GM21360 (cell line): Measurements from ENCODE around the gene CD2AP.
"Not testable (repeated sequence)": the region's sequence is repeated elsewhere in the genome, so short reads cannot be mapped to it uniquely, and the experiment has no call there.

Experiments
- ATAC-seq: cut with Tn5 transposase; IDR thresholded peaks from one replicate; pipeline ENCODE4 v1.9.1; 2021; ENCODE audit warnings: mild to moderate bottlenecking, moderate library complexity; ENCODE audit not compliant: unreplicated experiment

The CD2AP gene

GRCh38 chr6:47495954-47496545 lies 18.5 kb downstream of the CD2AP start:
- no peak for ATAC-seq

DNA sequence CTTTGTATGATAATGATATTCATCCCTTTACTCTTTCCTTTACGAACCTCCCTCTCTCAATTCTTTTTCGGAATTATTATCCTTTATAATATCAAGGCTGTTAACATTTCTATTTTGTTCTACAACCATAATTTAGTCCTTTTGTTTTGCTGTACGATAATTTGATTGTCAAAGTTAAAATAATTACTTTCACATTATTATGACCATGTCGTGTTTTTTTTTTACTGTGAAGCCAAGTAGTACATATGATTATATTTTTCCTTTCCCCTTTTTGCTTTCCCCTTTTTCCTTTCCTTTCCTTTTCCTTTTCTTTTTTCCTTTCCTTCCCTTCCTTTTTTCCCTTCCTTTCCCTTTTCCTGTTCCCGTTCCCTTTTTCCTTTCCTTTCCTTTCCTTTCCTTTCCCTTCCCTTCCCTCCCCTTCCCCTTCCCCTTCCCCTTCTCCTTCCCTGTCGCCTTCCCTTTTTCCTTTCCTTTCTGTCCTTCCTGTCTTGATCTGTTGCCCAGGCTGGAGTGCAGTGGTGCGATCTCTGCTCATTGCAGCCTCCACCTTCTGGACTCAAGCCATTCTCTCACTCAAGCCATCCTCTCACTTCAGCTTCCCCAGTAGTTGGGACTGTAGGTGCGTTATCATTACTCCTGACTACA lies 19.5 kb downstream of the CD2AP start:
- ATAC-seq, result no peak

- ATAC-seq, result no peak
These were observed 25.3 kb downstream of the CD2AP start for GRCh38 chr6:47502920-47503319.

DNA sequence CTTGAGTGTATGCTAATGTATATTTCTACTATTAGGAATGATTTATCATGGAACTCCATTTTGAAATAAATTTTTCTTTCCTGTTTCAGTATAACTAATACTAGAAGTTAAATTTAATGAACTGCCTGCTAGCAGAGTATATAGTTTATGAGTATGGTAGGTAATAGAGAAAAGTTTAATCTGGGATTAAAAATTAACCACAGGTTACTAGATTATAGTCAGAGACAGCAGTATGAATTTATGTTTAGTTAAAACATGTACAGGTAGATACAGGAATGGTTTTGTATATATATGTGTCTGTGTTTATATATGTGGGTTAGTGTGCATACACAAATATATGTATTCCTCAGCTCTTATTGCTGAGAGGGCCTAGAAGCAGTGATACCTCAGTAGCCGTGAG lies 32.3 kb downstream of the CD2AP start:
- ATAC-seq, result no peak

DNA sequence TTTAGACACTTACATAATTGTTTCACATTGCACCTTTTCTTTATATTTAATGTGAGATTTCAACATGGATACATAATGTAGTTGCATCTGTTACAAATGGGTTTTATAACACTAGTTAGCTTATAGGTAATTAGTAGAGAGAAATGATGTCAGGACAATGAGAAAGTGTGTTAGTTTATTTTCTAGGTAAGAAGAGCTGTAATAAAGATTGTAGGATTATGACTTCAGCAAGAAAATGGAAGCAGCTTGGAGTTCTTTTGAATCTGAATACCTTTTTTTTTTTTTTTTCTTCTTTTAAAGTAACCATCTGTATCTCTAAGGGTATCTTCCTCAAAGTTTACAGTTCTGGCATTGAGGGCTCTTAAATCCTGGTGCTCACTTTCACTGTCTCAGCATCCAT lies 35.3 kb downstream of the CD2AP start:
- ATAC-seq, result no peak

DNA sequence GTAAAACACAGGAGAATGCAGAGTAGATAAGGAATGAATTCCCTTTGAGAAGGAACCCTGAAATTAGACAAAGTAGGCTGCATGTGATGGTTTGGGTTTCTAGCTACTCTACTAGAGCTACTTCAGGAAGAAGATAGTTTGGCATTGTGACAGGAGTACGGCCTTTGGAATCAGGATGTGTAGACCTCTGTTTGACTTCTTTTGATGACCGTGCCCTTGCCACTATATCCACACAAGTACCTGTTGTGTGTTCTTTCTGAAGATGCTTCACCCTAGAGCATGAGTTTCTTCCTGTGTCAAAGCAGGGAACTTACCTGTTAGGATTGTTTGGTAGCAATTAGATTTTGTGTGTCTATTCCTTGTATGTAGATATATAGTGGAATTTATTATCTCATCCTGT lies 41.7 kb downstream of the CD2AP start:
- ATAC-seq, result no peak

DNA sequence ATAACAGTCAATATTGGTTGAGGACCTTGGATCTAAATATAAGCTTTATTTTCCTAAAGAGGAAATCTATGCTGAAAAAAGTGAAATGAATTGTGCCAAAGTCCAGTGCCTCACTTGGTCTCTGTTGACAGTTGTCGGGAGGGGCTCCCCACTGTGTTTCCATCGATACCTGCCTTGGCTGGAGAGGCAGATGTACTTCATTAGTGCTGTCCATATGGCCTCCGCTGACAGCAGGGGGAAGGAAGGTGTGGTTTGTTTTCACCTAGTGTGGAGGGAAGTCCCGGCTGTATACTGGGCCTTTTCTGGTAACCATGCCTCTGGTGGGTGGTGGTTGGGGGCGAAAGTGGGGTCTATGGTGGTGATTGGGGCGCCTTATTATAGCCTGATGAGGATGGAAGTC lies 42.7 kb downstream of the CD2AP start:
- ATAC-seq, result no peak

GRCh38 chr6:47521961-47522360 lies 44.4 kb downstream of the CD2AP start:
- ATAC-seq, result no peak

- no peak for ATAC-seq
These were observed 46.7 kb downstream of the CD2AP start for GRCh38 chr6:47524136-47524845.

GRCh38 chr6:47525330-47526057 lies 47.9 kb downstream of the CD2AP start:
- no peak for ATAC-seq

GRCh38 chr6:47527274-47527673 lies 49.7 kb downstream of the CD2AP start:
- ATAC-seq, result no peak

DNA sequence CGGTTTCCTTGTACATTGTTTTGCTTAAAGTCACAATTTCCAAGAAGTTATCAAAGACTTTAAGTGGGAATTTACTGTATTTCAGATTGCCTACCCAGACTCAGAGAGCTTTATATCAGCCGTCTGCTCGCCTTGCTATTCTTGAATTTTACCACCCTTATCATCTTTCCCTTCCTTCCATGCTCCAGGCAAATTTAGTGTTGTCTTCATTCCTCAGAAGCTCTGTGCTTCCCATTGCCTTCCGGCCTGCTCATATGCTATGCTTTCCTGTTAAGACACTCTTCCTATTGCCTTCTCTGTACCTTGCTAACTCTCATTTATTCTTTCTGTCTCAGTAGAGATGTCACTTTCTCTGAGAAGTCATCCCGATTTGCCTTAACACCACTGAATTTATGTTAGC lies 52.1 kb downstream of the CD2AP start:
- ATAC-seq, result no peak

DNA sequence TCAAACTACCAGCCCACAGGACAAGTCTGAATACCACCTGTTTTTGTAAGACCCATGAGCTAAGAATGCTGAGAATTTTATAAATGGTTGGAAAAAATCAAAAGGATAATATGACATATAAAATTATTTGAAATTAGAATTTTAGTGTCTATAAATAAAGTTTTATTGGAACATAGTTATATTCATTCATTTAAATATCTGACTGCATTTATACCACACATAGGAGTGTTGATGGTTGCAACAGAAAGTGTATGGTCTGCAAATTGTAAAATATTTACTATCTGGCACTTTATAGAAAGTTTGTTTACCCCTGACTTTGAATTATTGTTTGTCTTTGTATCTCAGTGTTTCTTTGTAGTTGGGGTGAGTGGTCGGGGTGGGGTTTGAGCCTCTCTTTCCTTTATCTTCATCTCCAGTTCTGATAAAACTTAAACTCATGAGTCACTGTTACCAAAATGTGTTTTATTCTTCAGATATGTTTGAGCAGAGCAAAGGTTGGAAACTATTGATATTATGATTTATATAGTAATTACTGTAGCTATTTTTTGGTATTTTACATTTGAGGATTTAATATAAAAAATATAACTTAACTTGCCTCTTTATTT lies 55.5 kb downstream of the CD2AP start:
- no peak for ATAC-seq

DNA sequence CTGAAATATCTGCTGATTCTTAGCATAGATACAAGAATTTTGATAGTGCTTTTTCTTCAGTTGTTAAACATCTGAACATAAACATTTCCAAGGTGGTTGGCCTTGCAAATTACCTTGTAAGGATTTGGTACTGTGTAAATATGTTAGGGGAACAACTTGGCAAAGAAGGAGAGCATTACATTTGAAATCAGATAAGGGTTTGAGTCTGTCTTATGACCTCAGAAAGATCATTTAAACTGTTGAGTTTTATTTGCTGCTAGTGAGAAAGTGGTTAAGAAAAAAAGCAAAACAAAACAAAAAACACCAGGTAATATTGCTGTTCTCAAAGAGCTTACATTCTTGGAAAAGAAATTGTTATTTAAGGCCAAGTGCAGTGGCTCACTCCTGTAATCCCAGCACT lies 56.5 kb downstream of the CD2AP start:
- no peak for ATAC-seq

GRCh38 chr6:47535316-47536225 lies 58.0 kb downstream of the CD2AP start:
- no peak for ATAC-seq

GRCh38 chr6:47536816-47537401 lies 59.3 kb downstream of the CD2AP start:
- no peak for ATAC-seq

GRCh38 chr6:47545223-47545622 lies 67.6 kb downstream of the CD2AP start:
- ATAC-seq, result no peak

GRCh38 chr6:47551670-47552069 lies 74.1 kb downstream of the CD2AP start:
- no peak for ATAC-seq

GRCh38 chr6:47552319-47552718 lies 74.7 kb downstream of the CD2AP start:
- no peak for ATAC-seq

DNA sequence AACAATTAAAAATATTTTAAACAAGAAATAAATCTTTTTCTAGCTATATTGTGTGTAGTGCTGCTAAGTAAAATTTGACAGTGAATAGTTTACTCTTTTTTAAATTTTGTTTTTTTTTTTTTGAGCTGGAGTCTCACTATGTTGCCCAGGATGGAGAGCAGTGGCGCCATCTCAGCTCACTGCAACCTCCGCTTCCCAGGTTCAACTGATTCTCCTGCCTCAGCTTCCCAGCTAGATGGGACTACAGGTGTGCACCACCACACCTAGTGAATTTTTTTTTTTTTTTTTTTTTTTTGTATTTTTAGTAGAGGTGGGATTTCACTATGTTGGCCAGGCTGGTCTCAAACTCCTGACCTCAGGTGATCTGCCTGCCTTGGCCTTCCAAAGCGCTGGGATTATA lies 75.7 kb downstream of the CD2AP start:
- ATAC-seq, result not testable (repeated sequence)
